Mucosa of rectum (tissue), 2 donors: ENCODE data around the gene RPS14.

ENCODE experiments used
- H3K27ac ChIP-seq, 2 donors: one replicate each; pipeline ENCODE4 v1.7.0; 2013; ENCODE audit warnings: inconsistent platforms in 2 of 2, low read depth in 2 of 2, low read length in 2 of 2
- H3K27me3 ChIP-seq, 2 donors: one replicate each; pipeline ENCODE4 v1.7.0; 2013; ENCODE audit warnings: low read length in 2 of 2; ENCODE audit not compliant: control insufficient read depth in 2 of 2, insufficient read depth in 2 of 2
- H3K36me3 ChIP-seq, 2 donors: one replicate each; pipeline ENCODE4 v1.7.0; 2013; ENCODE audit warnings: low read length in 2 of 2; ENCODE audit not compliant: control insufficient read depth in 2 of 2, insufficient read depth in 2 of 2
- H3K4me1 ChIP-seq, 2 donors: one replicate each; pipeline ENCODE4 v1.7.0; 2013; ENCODE audit warnings: low read length in 2 of 2, mild to moderate bottlenecking in 1 of 2; ENCODE audit not compliant: control insufficient read depth in 2 of 2, insufficient read depth in 2 of 2
- H3K4me3 ChIP-seq, 2 donors: one replicate each; pipeline ENCODE4 v1.7.0; 2013; ENCODE audit warnings: low read length in 2 of 2
- H3K9ac ChIP-seq, 2 donors: one replicate each; pipeline ENCODE4 v1.7.0; 2013; ENCODE audit warnings: low read length in 2 of 2, low read depth in 1 of 2, mild to moderate bottlenecking in 1 of 2
- H3K9me3 ChIP-seq, 2 donors: one replicate each; pipeline ENCODE4 v1.7.0; 2013; ENCODE audit warnings: low read length in 2 of 2; ENCODE audit not compliant: control insufficient read depth in 2 of 2
- donor health status: healthy.
- donor health status: Normal muscosa, but diverticular disease.

The RPS14 gene

DNA sequence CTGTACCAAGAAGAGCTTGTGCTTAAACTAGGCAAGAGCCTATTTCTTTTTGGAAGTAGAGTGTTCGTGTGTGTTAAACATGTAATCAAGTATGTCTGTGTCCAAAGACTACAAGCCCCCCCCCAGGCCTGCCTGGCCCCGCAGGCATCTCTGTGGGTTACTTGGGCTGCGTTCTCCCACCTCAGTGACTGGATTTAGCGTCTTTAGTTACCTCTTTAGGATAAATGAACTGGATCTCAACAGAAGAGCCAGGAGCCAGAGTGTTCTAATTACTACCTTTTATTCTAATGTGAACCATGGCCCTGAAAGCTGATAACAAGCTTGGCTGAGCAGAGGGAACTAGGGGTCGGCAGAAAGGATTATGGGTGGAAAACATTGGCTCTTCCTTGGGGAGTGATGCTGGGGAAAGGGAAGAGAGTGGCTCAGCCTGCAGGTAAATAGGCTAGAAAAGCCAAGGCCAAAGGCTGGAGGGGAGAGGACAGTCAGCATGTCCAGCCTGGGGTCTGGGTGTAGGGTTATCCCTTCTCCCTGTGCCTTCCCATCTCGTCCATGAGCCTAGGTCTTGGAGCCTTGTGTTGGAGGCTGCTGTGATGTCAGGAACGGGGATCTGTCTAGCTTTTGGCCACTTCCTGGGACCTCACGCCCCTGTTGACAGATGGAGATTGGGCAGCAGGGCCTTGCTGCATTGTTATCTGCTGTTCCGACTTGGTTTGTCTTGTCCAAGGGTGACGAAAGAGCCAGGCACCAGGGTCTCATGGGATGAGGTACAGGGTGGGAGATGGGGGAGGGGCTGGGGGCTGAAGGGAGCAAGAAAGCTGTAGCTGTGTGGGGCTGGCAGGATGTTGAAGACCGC, 47.9 kb downstream of the RPS14 start:
- Histone ChIP-seq H3K9me3 (no peaks in the 10 kb centered on the region), H3K9ac (no peak overlapping the region), H3K27me3 (no peaks in the 10 kb centered on the region), H3K4me3 (no peak overlapping the region), H3K27ac (no peak overlapping the region), H3K4me1 (no peaks in the 10 kb centered on the region), H3K36me3 (peaks cover 32 to 62% of the 10 kb centered on the region in 2 donors)

GRCh38 chr5:150401076-150401375, 48.5 kb downstream of the RPS14 start:
- Histone ChIP-seq H3K9me3 (no peaks in the 10 kb centered on the region), H3K36me3 (peaks cover 36 to 60% of the 10 kb centered on the region in 2 donors), H3K4me1 (no peaks in the 10 kb centered on the region), H3K27me3 (no peaks in the 10 kb centered on the region), H3K9ac (no peak overlapping the region), H3K27ac (no peak overlapping the region), H3K4me3 (no peak overlapping the region)

DNA sequence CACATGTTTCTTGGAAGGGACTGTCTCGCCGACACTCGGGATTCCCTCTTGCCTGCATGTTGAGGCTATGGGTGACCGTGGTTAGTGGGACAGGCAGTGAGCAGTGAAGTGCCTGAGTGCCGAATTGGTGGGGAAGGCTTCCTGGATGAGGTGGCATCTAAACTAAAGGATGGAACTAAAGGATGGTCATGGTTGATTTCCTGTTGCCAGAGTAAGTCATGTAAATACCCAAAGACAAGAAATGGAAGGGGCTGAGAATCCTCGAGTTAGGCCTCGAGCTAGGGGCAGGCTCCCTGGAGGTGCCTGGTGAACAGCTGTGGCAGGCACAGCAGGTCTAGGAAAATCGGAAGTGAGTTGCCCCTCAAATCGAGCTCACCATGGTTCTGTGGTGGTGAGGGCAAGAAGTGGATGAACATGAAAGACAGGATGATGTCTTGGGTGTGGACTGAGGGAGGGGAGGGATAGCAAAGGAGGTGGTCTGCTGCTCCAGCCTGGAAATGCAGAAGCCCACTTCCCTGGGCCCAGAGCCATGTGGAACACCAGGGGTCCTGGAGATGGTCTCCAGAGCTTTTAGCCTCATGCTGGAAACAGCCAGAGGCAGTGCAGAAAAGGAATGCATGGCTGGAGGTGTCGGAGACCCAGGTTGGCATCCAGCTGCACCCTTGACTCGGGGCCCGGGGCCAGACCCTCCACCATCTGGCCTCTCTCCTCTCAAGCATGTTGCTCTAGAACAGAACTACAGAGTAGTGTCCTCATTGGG, 49.0 kb downstream of the RPS14 start:
- Histone ChIP-seq H3K4me1 (no peaks in the 10 kb centered on the region), H3K4me3 (no peak overlapping the region), H3K27ac (no peak overlapping the region), H3K9ac (no peak overlapping the region), H3K9me3 (no peaks in the 10 kb centered on the region), H3K27me3 (no peaks in the 10 kb centered on the region), H3K36me3 (peaks cover 38 to 61% of the 10 kb centered on the region in 2 donors)

- H3K27me3 ChIP-seq: no peaks in the 10 kb centered on the region
- no peak overlapping the region for H3K27ac ChIP-seq
- peaks cover 42 to 56% of the 10 kb centered on the region in 2 donors for H3K36me3 ChIP-seq
- no peak overlapping the region for H3K9ac ChIP-seq
- no peaks in the 10 kb centered on the region for H3K4me1 ChIP-seq
- H3K9me3 ChIP-seq: no peaks in the 10 kb centered on the region
- H3K4me3 ChIP-seq: no peak overlapping the region
These were observed 49.9 kb downstream of the RPS14 start for GRCh38 chr5:150399524-150400211.

- H3K4me1 ChIP-seq: no peaks in the 10 kb centered on the region
- H3K9ac ChIP-seq: no peak overlapping the region
- H3K9me3 ChIP-seq: no peaks in the 10 kb centered on the region
- peaks cover 47 to 61% of the 10 kb centered on the region in 2 donors for H3K36me3 ChIP-seq
- no peak overlapping the region for H3K27ac ChIP-seq
- no peaks in the 10 kb centered on the region for H3K27me3 ChIP-seq
- H3K4me3 ChIP-seq: no peak overlapping the region
These were observed 50.6 kb downstream of the RPS14 start for GRCh38 chr5:150398722-150399523.

DNA sequence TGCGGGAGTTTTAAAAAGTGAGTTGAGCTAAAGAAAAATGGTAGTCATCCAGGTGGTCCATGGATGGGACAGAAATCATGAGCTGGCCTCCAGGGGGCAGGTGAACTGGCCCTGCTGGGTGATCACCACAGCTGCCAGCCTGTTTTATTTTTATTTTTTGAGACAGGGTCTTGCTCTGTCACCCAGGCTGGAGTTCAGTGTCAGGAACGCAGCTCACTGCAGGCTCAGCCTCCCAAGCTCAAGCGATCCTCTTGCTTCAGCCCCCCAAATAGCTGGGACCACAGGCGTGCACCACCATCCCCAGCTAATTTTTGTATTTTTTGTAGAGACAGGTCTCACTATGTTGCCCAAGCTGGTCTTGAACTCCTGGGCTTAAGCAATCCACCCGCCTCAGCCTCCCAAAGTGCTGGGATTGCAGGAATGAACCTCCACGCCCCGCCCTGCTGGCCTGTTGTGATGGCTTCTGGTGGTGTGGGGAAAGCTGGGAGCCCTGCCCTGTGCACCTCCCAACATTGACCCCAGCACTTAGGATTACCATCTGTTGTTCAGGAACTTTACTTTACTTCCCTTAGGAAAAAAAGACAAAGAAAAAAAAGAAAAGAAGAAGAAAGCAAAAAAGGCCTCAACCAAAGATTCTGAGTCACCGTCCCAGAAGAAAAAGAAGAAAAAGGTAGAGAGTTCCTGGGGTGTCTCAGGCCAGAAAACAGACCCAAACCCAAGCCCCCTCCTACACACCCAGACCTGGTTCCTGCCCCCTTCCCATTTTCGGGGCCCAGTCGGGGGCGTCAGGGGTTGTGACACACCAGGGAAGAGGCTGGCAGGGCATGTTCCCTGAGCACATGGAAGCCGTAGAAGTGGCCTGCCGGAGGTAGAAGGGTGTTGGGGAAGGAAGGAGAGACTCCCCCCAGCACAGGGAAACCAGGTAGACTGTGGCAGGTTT, 51.5 kb downstream of the RPS14 start:
- H3K27ac ChIP-seq: no peak overlapping the region
- peaks cover 49 to 66% of the 10 kb centered on the region in 2 donors for H3K36me3 ChIP-seq
- no peak overlapping the region for H3K4me3 ChIP-seq
- no peak overlapping the region for H3K9ac ChIP-seq
- H3K4me1 ChIP-seq: no peaks in the 10 kb centered on the region
- H3K27me3 ChIP-seq: no peaks in the 10 kb centered on the region
- no peaks in the 10 kb centered on the region for H3K9me3 ChIP-seq

- no peaks in the 10 kb centered on the region for H3K4me1 ChIP-seq
- no peaks in the 10 kb centered on the region for H3K27me3 ChIP-seq
- H3K9ac ChIP-seq: no peak overlapping the region
- no peaks in the 10 kb centered on the region for H3K9me3 ChIP-seq
- no peak overlapping the region for H3K27ac ChIP-seq
- peaks cover 46 to 65% of the 10 kb centered on the region in 2 donors for H3K36me3 ChIP-seq
- no peak overlapping the region for H3K4me3 ChIP-seq
These were observed 52.3 kb downstream of the RPS14 start for GRCh38 chr5:150397146-150397781.

GRCh38 chr5:150396267-150396666, 53.3 kb downstream of the RPS14 start:
- H3K9ac ChIP-seq: no peak overlapping the region
- peaks cover 56 to 66% of the 10 kb centered on the region in 2 donors for H3K36me3 ChIP-seq
- no peaks in the 10 kb centered on the region for H3K27me3 ChIP-seq
- H3K4me3 ChIP-seq: no peak overlapping the region
- H3K9me3 ChIP-seq: no peaks in the 10 kb centered on the region
- no peak overlapping the region for H3K27ac ChIP-seq
- no peaks in the 10 kb centered on the region for H3K4me1 ChIP-seq

GRCh38 chr5:150395688-150395975, 53.9 kb downstream of the RPS14 start:
- Histone ChIP-seq H3K27ac (no peak overlapping the region), H3K9me3 (no peaks in the 10 kb centered on the region), H3K36me3 (peaks cover 59 to 66% of the 10 kb centered on the region in 2 donors), H3K9ac (no peak overlapping the region), H3K4me1 (no peaks in the 10 kb centered on the region), H3K27me3 (no peaks in the 10 kb centered on the region), H3K4me3 (no peak overlapping the region)
